Measurements from ENCODE around the gene HPS1. TPM values are rescaled to one million over a fixed set of nuclear protein-coding genes. Genes with fewer than 3 reads are reported as not detected.

HPS1 gene
- total and polyA plus RNA-seq, 10 of the 15 experiments (the other 5 are each of a cell fraction or from before 2014, with no cell fraction given): 27.1 to 138 (median 54.8) TPM

DNA sequence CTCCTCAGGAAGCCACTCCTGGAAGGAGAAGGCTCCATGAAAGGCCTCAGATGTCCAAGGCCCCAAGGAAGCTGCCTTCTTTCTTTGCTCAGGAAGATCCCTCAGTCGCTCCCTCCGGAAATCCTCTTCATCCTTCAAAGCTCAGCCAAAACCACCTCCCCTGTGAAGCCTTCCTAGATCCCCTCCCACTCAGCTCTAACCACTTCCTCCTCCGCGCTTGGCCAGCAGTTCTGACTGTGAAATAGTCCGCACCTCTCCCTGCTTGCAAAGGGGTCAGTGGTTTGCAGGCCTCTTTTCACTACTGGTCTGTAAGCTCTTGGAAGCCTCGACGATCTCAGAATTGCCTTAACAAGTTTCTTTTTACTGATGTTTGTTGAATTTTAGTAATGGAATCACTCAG, 55.7 kb downstream of the HPS1 start:
- in situ Hi-C loops (cut with MboI) (no loop called here), intact Hi-C loops (cut with micrococcal nuclease; ENCODE audit: unreplicated experiment) (loop anchor here (5.0 kb wide), 1 partner anchor 219 kb away; no protein-coding TSS in a partner anchor)
- H3K4me3 ChIP-seq: no peak overlapping the region
- no TSS peak for BruUV-seq (replicated peaks)
- peak; percentile 66 for ATAC-seq
- peak; percentile 54 for FAIRE-seq
- no peaks in the 10 kb centered on the region for H3K79me2 ChIP-seq (ENCODE audit: control insufficient read depth, insufficient read depth, low read length)
- TF ChIP-seq CBFB (IDR thresholded peaks at IDR 0.05; ENCODE audit: low read depth) (0 out of 2 replicates have a peak, but pooled peaks have one; percentile 32), CREB1 (IDR thresholded peaks at IDR 0.05; ENCODE audit: low read depth) (no peak), RUNX3 (IDR thresholded peaks at IDR 0.05; ENCODE audit: low read length) (peak; percentile 90), EED (IDR thresholded peaks at IDR 0.05; ENCODE audit: low read depth) (peak; percentile 87), IKZF2 (IDR thresholded peaks at IDR 0.05) (peak; percentile 18 to 25; a peak in 1 of 4 replicates), POLR2AphosphoS2 (IDR thresholded peaks at IDR 0.05; ENCODE audit: low read depth, low read length) (no peak), HDAC2 (IDR thresholded peaks at IDR 0.05) (no peak), GATAD2B (conservative IDR thresholded peaks at IDR 0.05; ENCODE audit: low read depth) (no peak), SPI1 (IDR thresholded peaks at IDR 0.05; ENCODE audit: borderline replicate concordance, insufficient read depth, low read depth, low read length) (peak; percentile 72), TARDBP (IDR thresholded peaks at IDR 0.05; ENCODE audit: borderline replicate concordance) (no peak), MYB (IDR thresholded peaks at IDR 0.05; ENCODE audit: borderline replicate concordance, low read depth, low read length) (no peak), EGR1 (IDR thresholded peaks at IDR 0.05; ENCODE audit: borderline replicate concordance in 1 of 2, low read depth in 2 of 2, low read length in 2 of 2) (0 out of 3 replicates have a peak, but pooled peaks of 1 of the 2 experiments have one; percentile 44), IKZF1 (conservative IDR thresholded peaks at IDR 0.05) (peak; percentile 32; the same call in 1 of the 2 replicates), ETV6 (conservative IDR thresholded peaks at IDR 0.05 in 1 of 2, IDR thresholded peaks at IDR 0.05 in 1 of 2; ENCODE audit: borderline replicate concordance in 1 of 2, low read depth in 1 of 2) (peak in 1 of 2 experiments; percentile 37; a peak in 1 of 4 replicates), SIN3A (IDR thresholded peaks at IDR 0.05; ENCODE audit: low read depth, low read length) (no peak)
- TF ChIP-seq, protein P1, sequence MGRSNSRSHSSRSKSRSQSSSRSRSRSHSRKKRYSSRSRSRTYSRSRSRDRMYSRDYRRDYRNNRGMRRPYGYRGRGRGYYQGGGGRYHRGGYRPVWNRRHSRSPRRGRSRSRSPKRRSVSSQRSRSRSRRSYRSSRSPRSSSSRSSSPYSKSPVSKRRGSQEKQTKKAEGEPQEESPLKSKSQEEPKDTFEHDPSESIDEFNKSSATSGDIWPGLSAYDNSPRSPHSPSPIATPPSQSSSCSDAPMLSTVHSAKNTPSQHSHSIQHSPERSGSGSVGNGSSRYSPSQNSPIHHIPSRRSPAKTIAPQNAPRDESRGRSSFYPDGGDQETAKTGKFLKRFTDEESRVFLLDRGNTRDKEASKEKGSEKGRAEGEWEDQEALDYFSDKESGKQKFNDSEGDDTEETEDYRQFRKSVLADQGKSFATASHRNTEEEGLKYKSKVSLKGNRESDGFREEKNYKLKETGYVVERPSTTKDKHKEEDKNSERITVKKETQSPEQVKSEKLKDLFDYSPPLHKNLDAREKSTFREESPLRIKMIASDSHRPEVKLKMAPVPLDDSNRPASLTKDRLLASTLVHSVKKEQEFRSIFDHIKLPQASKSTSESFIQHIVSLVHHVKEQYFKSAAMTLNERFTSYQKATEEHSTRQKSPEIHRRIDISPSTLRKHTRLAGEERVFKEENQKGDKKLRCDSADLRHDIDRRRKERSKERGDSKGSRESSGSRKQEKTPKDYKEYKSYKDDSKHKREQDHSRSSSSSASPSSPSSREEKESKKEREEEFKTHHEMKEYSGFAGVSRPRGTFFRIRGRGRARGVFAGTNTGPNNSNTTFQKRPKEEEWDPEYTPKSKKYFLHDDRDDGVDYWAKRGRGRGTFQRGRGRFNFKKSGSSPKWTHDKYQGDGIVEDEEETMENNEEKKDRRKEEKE (IDR thresholded peaks at IDR 0.05): no peak
- peak overlapping the region; percentile 34; the same call in 1 of the 2 replicates for H3K4me2 ChIP-seq (ENCODE audit: control insufficient read depth, insufficient read depth)
- ChIA-PET SMC1A (ENCODE audit: uncharacterized antibody, unreplicated experiment) (interaction anchor here (0.9 to 1.3 kb wide), 2 partner anchors 22 to 34 kb away, joined by 3 to 4 read pairs; no protein-coding TSS in a partner anchor), POLR2A (no interaction called here), RAD21 (ENCODE audit: unreplicated experiment) (no interaction called here), CTCF (no interaction called here)
- no peaks in the 10 kb centered on the region for H3K27me3 ChIP-seq (replicated peaks in 1 of 2; ENCODE audit: control insufficient read depth in 2 of 2, insufficient read depth in 2 of 2, low read length in 1 of 2)
- H3K27ac ChIP-seq (ENCODE audit: control insufficient read depth, insufficient read depth): peak overlapping the region; percentile 33
- H3K9ac ChIP-seq (ENCODE audit: control insufficient read depth, insufficient read depth, low read length): no peak overlapping the region
- 4% methylated on average over 7 of the region's 7 CpGs for WGBS (ENCODE audit: insufficient coverage, insufficient replicate concordance, low lambda C conversion rate, missing lambda C conversion rate)
- no peaks in the 10 kb centered on the region; the same call in 2 of the 3 replicates for H3K9me3 ChIP-seq (replicated peaks; ENCODE audit: control insufficient read depth, insufficient read depth, low read length)
- no peaks in the 10 kb centered on the region for H3K36me3 ChIP-seq (ENCODE audit: control insufficient read depth in 2 of 2, insufficient read depth in 2 of 2, low read length in 1 of 2)
- no peak for DNase-seq (ENCODE audit: low read depth, low spot score)
- H4K20me1 ChIP-seq (ENCODE audit: control insufficient read depth, insufficient read depth): no peaks in the 10 kb centered on the region
- peak overlapping the region; percentile 9 for H2AFZ ChIP-seq (ENCODE audit: control insufficient read depth, low read depth, low read length)
- peaks cover 16% of the 10 kb centered on the region for H3K4me1 ChIP-seq (ENCODE audit: control insufficient read depth, insufficient read depth, low read length)
